NT2/D1 (cell line): ENCODE data around the gene PSMA7.

Experiments
- DNase-seq: peaks from one replicate; pipeline ENCODE4 v3.0.0-alpha.2; 2011; ENCODE audit warnings: low read depth, low spot score
- H3K27me3 ChIP-seq: 2 replicates; pipeline ENCODE4 v1.6.0; 2011; ENCODE audit warnings: mild to moderate bottlenecking; ENCODE audit not compliant: insufficient read length, insufficient read depth
- H3K36me3 ChIP-seq: 2 replicates; pipeline ENCODE4 v1.6.1; 2011; ENCODE audit warnings: mild to moderate bottlenecking, low read length, mixed read lengths; ENCODE audit not compliant: insufficient read depth, insufficient read length
- H3K4me1 ChIP-seq: 2 replicates; pipeline ENCODE4 v1.5.1; 2011; ENCODE audit not compliant: insufficient read depth, insufficient read length
- H3K4me3 ChIP-seq: 2 replicates; pipeline ENCODE4 v1.5.1; 2011; ENCODE audit warnings: low read depth; ENCODE audit not compliant: insufficient read length
- H3K9ac ChIP-seq: 2 replicates; pipeline ENCODE4 v1.6.0; 2011; ENCODE audit warnings: low read depth; ENCODE audit not compliant: insufficient read length
- H3K9me3 ChIP-seq: 2 replicates; pipeline ENCODE4 v1.5.1; 2011; ENCODE audit warnings: mild to moderate bottlenecking, low read length; ENCODE audit not compliant: insufficient read depth
- SUZ12 ChIP-seq: IDR thresholded peaks from 2 replicates; pipeline ENCODE4 v1.6.1; 2011; ENCODE audit not compliant: insufficient read length, insufficient read depth; ENCODE audit errors: extremely low read depth
- YY1 ChIP-seq: IDR thresholded peaks from 2 replicates; pipeline ENCODE4 v1.6.1; 2011; ENCODE audit not compliant: insufficient read length, insufficient read depth
- ZNF274 ChIP-seq: IDR thresholded peaks from 2 replicates; pipeline ENCODE4 v1.6.1; 2011; ENCODE audit warnings: mild to moderate bottlenecking, low read depth, low read length

Gene PSMA7

GRCh38 chr20:62157387-62158087 lies 14.3 kb upstream of the PSMA7 start:
- Histone ChIP-seq H3K4me1 (peaks cover 42% of the 10 kb centered on the region), H3K27me3 (no peaks in the 10 kb centered on the region), H3K9me3 (peaks cover 12% of the 10 kb centered on the region; the same call in 1 of the 2 replicates), H3K36me3 (peaks cover 69% of the 10 kb centered on the region), H3K9ac (peak overlapping the region; percentile 64), H3K4me3 (no peak overlapping the region)
- TF ChIP-seq ZNF274 (no peak), YY1 (no peak), SUZ12 (no peak)
- DNase-seq, result no peak

- peaks cover 70% of the 10 kb centered on the region for H3K36me3 ChIP-seq
- no peaks in the 10 kb centered on the region for H3K27me3 ChIP-seq
- peaks cover 19% of the 10 kb centered on the region; the same call in 1 of the 2 replicates for H3K9me3 ChIP-seq
- no peak overlapping the region for H3K4me3 ChIP-seq
- DNase-seq, result peak; percentile 57
- TF ChIP-seq YY1 (no peak), ZNF274 (no peak), SUZ12 (no peak)
- H3K9ac ChIP-seq, result peak overlapping the region; percentile 72
- H3K4me1 ChIP-seq, result peaks cover 42% of the 10 kb centered on the region
Measured at GRCh38 chr20:62156592-62157386, 13.6 kb upstream of the PSMA7 start.

- no peak for DNase-seq
- peaks cover 68% of the 10 kb centered on the region for H3K36me3 ChIP-seq
- peak overlapping the region; percentile 8 for H3K9ac ChIP-seq
- no peak overlapping the region for H3K4me3 ChIP-seq
- peaks cover 37% of the 10 kb centered on the region for H3K4me1 ChIP-seq
- TF ChIP-seq ZNF274 (no peak), YY1 (no peak), SUZ12 (no peak)
- peaks cover 19% of the 10 kb centered on the region; the same call in 1 of the 2 replicates for H3K9me3 ChIP-seq
- no peaks in the 10 kb centered on the region for H3K27me3 ChIP-seq
Measured at GRCh38 chr20:62156254-62156556, 13.0 kb upstream of the PSMA7 start.

GRCh38 chr20:62155428-62156253 lies 12.4 kb upstream of the PSMA7 start:
- peaks cover 33% of the 10 kb centered on the region for H3K4me1 ChIP-seq
- H3K4me3 ChIP-seq, result no peak overlapping the region
- H3K9me3 ChIP-seq, result peaks cover 19% of the 10 kb centered on the region; the same call in 1 of the 2 replicates
- DNase-seq, result peak; percentile 39
- TF ChIP-seq SUZ12 (no peak), YY1 (no peak), ZNF274 (no peak)
- peaks cover 68% of the 10 kb centered on the region for H3K36me3 ChIP-seq
- no peaks in the 10 kb centered on the region for H3K27me3 ChIP-seq
- peak overlapping the region; percentile 38 for H3K9ac ChIP-seq

DNA sequence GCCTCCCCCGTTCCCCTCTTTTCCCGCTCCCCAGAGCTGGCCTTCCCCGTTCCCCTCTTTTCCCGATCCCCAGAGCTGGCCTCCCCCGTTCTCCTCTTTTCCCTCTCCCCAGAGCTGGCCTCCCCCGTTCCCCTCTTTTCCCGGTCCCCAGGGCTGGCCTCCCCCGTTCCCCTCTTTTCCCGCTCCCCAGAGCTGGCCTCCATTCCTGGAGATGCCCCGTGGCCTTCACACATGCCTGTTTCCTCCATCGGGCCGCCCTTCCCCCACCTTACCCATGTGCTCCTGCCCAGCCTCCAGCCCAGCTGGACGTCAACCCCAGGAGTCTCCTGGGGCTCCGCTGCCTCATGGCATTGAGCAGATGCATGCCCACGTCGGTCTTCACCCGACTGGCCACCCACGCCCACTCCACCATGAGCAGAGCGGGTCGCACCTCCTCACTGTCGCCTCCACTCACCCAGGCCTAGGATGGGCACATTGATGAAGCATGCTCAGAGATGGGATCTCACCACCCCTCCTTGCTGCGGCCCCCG lies 8.7 kb upstream of the PSMA7 start:
- H3K4me3 ChIP-seq, result no peak overlapping the region
- no peak for TF ChIP-seq SUZ12
- H3K36me3 ChIP-seq, result peaks cover 52% of the 10 kb centered on the region
- no peak overlapping the region for H3K9ac ChIP-seq
- no peaks in the 10 kb centered on the region for H3K27me3 ChIP-seq
- DNase-seq, result no peak
- peaks cover 19% of the 10 kb centered on the region; the same call in 1 of the 2 replicates for H3K9me3 ChIP-seq
- peaks cover 31% of the 10 kb centered on the region for H3K4me1 ChIP-seq

GRCh38 chr20:62151225-62151624 lies 8.0 kb upstream of the PSMA7 start:
- H3K9ac ChIP-seq, result no peak overlapping the region
- TF ChIP-seq SUZ12, result no peak
- TF ChIP-seq YY1, result no peak
- TF ChIP-seq ZNF274, result no peak
- peaks cover 19% of the 10 kb centered on the region; the same call in 1 of the 2 replicates for H3K9me3 ChIP-seq
- no peak for DNase-seq
- H3K4me3 ChIP-seq, result no peak overlapping the region
- H3K36me3 ChIP-seq, result peaks cover 54% of the 10 kb centered on the region
- H3K27me3 ChIP-seq, result no peaks in the 10 kb centered on the region
- H3K4me1 ChIP-seq, result peaks cover 25% of the 10 kb centered on the region

DNA sequence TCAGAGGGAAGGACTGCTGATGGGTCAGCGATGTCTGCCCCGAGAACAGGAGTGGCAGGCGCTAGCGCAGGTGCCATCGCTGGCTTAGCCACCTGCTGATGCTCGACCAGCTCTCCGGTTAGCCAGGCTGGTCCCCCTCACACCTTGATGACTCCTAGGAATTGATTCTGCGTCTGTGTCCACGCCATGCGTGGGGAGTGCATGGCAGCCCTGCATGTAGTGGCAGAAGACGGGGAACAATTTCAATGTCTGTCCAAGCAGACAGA lies 7.0 kb upstream of the PSMA7 start:
- peaks cover 17% of the 10 kb centered on the region for H3K4me1 ChIP-seq
- no peak for TF ChIP-seq ZNF274
- TF ChIP-seq YY1, result no peak
- TF ChIP-seq SUZ12, result no peak
- no peak overlapping the region for H3K9ac ChIP-seq
- H3K36me3 ChIP-seq, result peaks cover 64% of the 10 kb centered on the region
- no peak for DNase-seq
- H3K4me3 ChIP-seq, result no peak overlapping the region
- peaks cover under 1% of the 10 kb centered on the region for H3K27me3 ChIP-seq
- H3K9me3 ChIP-seq, result peaks cover 19% of the 10 kb centered on the region; the same call in 1 of the 2 replicates
